ENCODE results near the gene SSTR3.

Gene SSTR3

GRCh38 chr22:37167176-37167980 is 44.9 kb downstream of the SSTR3 start:
- DNase-seq (ENCODE audit: low spot score): no peak

GRCh38 chr22:37166675-37167066 is 45.6 kb downstream of the SSTR3 start:
- DNase-seq (ENCODE audit: low spot score): peak; percentile 90

DNA sequence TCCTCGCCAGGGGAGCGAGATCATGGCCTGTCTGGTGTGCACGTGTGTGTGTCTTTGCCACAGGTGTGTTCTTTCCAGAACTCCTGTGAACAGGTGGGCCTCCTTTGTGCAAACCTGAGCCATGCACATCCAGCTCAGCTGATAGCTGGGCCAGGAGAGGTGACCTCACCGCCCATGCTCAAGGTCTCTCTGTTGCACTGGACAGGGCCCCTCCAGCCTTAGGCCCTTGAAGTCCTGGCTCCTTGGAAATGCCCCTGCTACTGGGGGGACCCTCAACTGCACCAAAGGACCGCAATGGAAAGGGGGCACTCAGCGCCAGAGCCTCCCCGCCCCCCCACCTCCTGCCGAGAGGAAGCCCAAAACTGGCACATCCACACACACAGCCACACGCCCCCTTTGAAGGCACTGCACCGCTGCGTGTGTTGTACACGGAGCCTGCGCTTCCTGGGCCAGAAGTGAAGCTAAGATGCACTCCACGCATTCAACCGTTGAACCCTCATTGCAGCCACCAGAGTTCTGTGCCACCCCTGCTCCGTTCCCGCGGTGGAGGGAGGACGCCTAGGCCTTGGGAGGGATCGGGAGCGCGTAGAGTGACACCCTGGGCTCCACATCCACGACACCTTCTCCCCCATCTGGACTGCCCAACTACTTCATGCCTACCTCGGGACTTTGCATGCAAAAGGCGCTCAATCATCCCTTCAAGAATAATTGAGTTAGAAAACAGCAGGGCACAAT is 46.2 kb downstream of the SSTR3 start:
- no peak for DNase-seq (ENCODE audit: low spot score)

GRCh38 chr22:37165066-37165465 is 47.2 kb downstream of the SSTR3 start:
- no peak for DNase-seq (ENCODE audit: low spot score)

GRCh38 chr22:37164505-37164887 is 47.8 kb downstream of the SSTR3 start:
- no peak for DNase-seq (ENCODE audit: low spot score)

DNA sequence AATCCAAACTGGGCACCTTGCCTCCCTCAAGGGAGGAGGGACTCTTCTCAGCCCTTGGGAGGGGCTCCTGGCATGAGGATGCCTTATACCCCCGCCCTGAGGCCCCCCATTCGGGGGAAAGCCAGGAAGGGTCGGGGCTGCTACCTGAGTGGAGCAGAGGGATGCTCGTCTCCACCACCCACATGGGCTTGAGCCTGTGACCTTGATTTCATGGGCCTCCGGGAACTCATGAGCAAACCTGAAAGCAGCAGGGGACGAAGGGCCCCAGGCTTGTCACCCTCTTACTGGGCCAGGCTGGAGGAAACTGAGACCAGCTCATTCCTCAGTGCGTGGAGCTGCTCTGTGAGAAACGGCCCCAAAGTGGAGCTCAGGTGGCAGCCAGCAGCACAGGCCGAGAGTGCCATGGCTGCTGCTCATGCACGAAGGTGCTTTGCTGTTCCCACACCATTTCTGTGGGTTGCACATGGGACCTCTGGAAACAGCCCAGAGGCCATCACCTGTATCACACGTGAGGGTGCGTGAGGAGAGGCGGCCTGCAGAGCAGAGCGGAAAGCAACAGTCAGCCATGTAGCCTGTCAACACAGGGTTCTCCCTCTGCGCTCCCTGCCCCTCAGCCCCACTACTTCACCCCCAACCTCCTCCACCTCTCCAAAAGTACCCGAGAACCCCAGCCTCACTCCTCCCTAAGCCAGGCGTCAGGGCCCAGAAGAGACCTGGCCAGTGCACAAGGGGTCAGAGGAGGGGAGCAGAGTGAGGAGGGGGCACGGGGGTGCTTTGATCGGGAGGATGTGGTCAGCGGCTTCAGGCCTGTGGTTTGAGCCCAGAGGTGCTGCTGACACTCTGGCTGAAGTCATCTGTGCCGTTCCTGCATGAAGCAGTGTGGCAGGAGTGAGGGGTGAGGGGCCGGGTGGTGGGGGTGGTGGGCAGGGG is 48.4 kb downstream of the SSTR3 start:
- DNase-seq (ENCODE audit: low spot score): no peak

DNA sequence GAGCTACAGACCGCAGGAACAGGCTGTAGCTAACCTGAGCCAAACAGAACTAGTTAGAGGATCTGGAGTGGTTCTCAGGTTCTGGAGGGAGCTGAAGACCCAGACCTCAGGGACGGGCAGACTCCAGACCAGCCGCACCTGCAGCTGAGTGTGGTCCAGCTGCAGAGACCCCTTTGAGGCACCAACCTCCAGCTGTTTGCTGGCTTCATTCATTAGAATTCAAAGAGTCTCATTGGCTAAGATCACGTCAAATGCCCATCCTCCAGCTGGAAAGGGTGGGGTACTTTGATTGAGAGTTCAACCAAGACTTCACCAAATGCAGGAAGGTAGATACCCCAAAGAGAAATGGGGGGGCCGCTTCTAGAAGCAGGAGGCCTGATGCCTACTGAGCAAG is 49.2 kb downstream of the SSTR3 start:
- no peak for DNase-seq (ENCODE audit: low spot score)

DNA sequence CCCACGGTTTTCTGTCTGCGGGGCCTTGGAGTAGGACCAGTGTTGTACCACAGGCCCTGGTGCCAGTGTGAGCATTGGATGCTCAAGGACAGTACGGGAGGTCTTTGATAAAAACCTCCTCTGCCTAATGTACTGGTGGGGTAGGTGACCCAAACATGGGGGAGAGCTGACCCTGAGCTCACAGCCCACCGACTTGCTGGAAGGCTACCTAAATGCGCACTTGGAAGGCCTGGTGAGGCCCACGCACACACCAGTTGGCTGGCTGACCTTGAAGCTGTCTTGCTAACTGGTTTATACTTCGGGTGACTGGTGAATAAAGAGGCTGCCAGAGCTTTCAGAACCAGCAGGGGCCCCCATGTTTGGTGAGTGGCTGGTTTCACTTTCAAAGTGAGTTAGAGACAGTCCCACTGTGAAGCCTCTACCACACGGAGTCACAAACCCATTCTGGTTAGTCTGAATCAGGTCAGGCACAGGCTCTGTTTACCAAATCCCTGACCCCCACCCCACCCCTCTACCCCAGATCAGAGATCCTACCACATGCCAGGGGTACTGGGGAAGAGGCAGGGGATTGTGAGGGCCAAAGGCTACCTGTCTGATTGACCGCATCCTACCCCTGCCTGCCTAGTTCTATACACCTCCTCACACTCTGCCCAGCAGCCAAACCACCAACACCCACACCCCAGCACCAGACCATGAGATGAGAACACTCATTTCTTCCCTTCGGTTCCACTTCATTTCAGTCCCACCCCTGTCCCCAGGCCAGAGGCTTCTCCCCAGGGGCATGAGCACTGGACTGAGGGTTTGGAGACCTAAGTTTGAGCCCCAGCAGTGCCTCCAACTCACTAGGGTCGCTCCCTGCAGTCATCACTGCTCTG is 49.8 kb downstream of the SSTR3 start:
- DNase-seq (ENCODE audit: low spot score): no peak

GRCh38 chr22:37161443-37161842 is 50.8 kb downstream of the SSTR3 start:
- DNase-seq (ENCODE audit: low spot score): no peak

- no peak for DNase-seq (ENCODE audit: low spot score)
Observed at GRCh38 chr22:37160027-37160426, 52.2 kb downstream of the SSTR3 start.

- DNase-seq (ENCODE audit: low spot score): no peak
Observed at GRCh38 chr22:37158963-37159290, 53.4 kb downstream of the SSTR3 start.

GRCh38 chr22:37157516-37158285 is 54.6 kb downstream of the SSTR3 start:
- no peak for DNase-seq (ENCODE audit: low spot score)

DNA sequence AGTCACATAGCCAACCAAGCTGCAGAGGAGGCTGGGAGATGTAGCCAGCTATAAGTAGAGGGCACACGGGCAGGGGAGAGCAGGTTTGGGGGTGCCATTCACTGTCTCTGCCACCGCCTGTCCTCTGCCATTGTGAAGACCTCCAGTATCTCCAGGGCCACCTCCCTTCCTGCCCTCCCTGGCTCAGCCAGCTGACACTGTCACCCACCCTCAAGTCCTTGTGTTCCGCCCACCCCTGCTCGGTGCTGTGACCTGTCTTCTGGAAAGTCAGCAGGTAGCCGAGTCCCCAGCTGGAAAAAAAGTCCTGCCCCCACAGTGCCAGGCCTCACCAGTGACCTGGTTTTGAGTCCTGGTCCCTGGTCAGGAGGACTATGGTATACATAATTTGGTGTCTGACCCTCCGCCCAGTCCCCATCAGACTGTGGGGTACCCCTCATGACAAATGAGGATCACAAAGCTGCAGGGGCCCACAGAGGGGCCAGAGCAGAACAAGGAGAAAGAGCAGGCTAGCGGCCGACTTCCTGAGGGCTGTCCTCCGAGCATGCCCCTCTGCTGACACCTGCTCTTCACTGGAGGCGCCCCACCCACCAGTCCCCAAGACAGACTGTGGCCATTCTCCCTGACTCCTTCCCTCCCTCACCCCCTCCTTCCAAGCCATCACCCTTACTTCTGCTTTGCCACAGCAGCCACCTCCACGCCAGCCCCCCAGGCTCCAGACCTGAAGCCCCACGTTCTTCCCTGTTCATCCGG is 55.4 kb downstream of the SSTR3 start:
- no peak for DNase-seq (ENCODE audit: low spot score)

DNA sequence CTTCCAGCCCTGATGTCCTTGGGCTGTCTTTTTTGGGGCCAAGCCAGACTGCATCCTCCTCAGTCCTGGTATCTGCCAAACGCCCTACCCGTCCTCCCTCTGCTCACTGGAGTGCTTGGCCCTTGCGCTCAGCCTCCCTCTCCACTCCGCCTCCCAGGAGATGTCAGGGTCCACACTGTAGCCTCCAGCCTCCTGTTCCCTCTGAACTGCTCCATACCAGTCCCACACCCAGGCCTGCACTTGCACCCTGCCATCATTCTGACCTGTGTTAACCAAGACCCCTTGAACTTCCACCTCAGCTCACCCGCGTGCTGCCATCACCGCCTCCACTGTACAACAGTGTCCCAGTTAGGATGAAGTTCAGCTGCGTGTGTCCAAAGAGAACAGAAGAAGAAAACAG is 56.3 kb downstream of the SSTR3 start:
- DNase-seq (ENCODE audit: low spot score): no peak

DNA sequence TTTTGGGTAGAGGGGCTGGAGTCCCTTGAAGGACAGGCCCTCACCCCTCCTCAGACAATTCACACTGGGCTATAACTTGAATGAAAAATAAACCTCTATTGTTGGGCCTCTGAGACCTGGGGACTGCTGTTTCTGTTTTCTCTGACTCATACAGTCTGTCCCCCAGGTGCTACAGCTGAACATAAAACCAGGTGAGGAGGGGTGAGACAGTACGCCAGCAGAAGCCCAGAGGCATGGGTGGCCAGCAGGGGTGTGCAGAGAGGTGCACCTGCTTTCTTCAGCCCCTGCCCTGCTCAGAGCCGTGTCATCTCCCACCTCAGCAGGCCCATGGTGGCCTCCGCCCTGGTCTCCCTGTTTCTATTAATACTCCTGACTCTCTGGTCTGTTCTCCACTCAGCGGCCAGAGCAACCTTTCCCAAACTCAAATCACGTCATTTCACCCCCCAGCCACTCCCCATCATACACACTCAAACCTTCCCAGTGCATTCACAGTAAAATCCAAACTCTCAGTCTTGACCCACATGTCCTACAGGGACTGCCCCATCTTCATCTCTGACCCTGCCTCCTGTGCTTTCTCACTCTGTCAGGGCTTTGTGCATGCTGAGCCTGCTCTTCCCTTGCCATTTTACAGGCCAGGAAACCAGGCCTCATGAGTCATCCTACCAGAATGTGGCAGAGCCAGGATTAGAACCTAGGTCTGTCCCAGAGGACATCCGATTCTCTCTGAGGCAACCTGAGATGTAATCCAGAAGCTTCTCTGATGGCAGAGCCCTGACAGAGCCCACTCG is 57.2 kb downstream of the SSTR3 start:
- no peak for DNase-seq (ENCODE audit: low spot score)
